Activated CD8-positive, alpha-beta T cell treated with anti-CD3 and anti-CD28 coated beads for 36 hours (primary cell): ENCODE measurements around the gene MAD2L2. TPM values are rescaled to one million over a fixed set of nuclear protein-coding genes. Genes with fewer than 3 reads are reported as not detected.
A peak's percentile ranks its signal among the peaks of the same experiment; 100 is the strongest.

ENCODE experiments used
- ATAC-seq: fragments of 200-7000 bp; cut with Tn5 transposase; one replicate; pipeline ENCODE4 v1.10.0; 2021; ENCODE audit warnings: mild to moderate bottlenecking, moderate library complexity
- CTCF ChIA-PET: fragments of 350-600 bp; sonication (Branson Sonifier 250); formaldehyde crosslinking; loops from one replicate; lab custom pipeline; 2021; ENCODE audit warnings: antibody characterized with exemption; lab: Charles Lee
- POLR2A ChIA-PET: fragments of 350-600 bp; sonication (Branson Sonifier 250); formaldehyde crosslinking; loops from one replicate; lab custom pipeline; 2021; ENCODE audit warnings: antibody characterized with exemption; lab: Charles Lee
- DNase-seq: peaks from one replicate; pipeline ENCODE4 v3.0.0-alpha.2; 2020
- H3K27ac Mint-ChIP-seq: one replicate; pipeline ENCODE4 v1.8.0; 2021; ENCODE audit warnings: mild to moderate bottlenecking, mixed read lengths
- H3K27me3 Mint-ChIP-seq: one replicate; pipeline ENCODE4 v1.8.0; 2021; ENCODE audit warnings: mixed read lengths
- H3K36me3 Mint-ChIP-seq: one replicate; pipeline ENCODE4 v1.8.0; 2021; ENCODE audit warnings: low read depth, mixed read lengths
- H3K4me1 Mint-ChIP-seq: one replicate; pipeline ENCODE4 v1.8.0; 2021; ENCODE audit warnings: low read depth, mixed read lengths
- H3K4me3 Mint-ChIP-seq: one replicate; pipeline ENCODE4 v1.8.0; 2021; ENCODE audit warnings: mild to moderate bottlenecking, moderate library complexity, mixed read lengths
- H3K9me3 Mint-ChIP-seq: one replicate; pipeline ENCODE4 v1.8.0; 2021; ENCODE audit warnings: mixed read lengths
- CTCF ChIP-seq: fragments of 200-600 bp; IDR thresholded peaks from one replicate; pipeline ENCODE4 v1.8.0; 2022; ENCODE audit warnings: antibody characterized with exemption, mild to moderate bottlenecking
- intact Hi-C: fragments of 100-400 bp; cut with micrococcal nuclease; formaldehyde crosslinking; loops from one replicate; pipeline ENCODE4 v1.10.0; 2022
- total RNA-seq, 2 experiments: library from RNA; stranded (reverse); gene quantifications; one replicate each; pipeline ENCODE4 v1.2.3, GENCODE V29; 2021

MAD2L2 gene
- total RNA-seq, 2 experiments from 2014 or later, result 86.5 to 90.4 TPM

GRCh38 chr1:11649237-11649623, 31.7 kb downstream of the MAD2L2 start:
- TF ChIP-seq CTCF, result no peak
- POLR2A ChIA-PET, result interaction anchor here (1.1 to 7.1 kb wide), 5 partner anchors 13 to 260 kb away, joined by 3 to 42 read pairs (median 12); partner anchors contain the start of genes AGTRAP and FBXO6
- intact Hi-C loops, result loop anchor here (5.0 to 10.0 kb wide), 2 partner anchors 68 to 174 kb away; partner anchors contain the start of gene DISP3
- H3K36me3 Mint-ChIP-seq, result no peaks in the 10 kb centered on the region
- no peak overlapping the region for H3K4me3 Mint-ChIP-seq
- no peaks in the 10 kb centered on the region for H3K27me3 Mint-ChIP-seq
- DNase-seq, result no peak
- CTCF ChIA-PET, result interaction anchor here (1.2 to 12.3 kb wide), 8 partner anchors 10 to 170 kb away, joined by 3 to 136 read pairs (median 6); partner anchors contain the start of genes DISP3 and FBXO6
- peaks cover 17% of the 10 kb centered on the region for H3K4me1 Mint-ChIP-seq
- no peaks in the 10 kb centered on the region for H3K9me3 Mint-ChIP-seq
- no peak for ATAC-seq
- no peak overlapping the region for H3K27ac Mint-ChIP-seq

- H3K27ac Mint-ChIP-seq, result no peak overlapping the region
- no peaks in the 10 kb centered on the region for H3K36me3 Mint-ChIP-seq
- no peak overlapping the region for H3K4me3 Mint-ChIP-seq
- TF ChIP-seq CTCF, result no peak
- intact Hi-C loops, result loop anchor here (5.0 to 10.0 kb wide), 2 partner anchors 69 to 174 kb away; partner anchors contain the start of gene DISP3
- POLR2A ChIA-PET, result interaction anchor here (0.5 to 7.1 kb wide), 6 partner anchors 14 to 617 kb away, joined by 3 to 42 read pairs (median 4); partner anchors contain the start of gene FBXO6
- no peaks in the 10 kb centered on the region for H3K27me3 Mint-ChIP-seq
- peaks cover 17% of the 10 kb centered on the region for H3K4me1 Mint-ChIP-seq
- ATAC-seq (peak; percentile 31), DNase-seq (peak; percentile 55)
- no peaks in the 10 kb centered on the region for H3K9me3 Mint-ChIP-seq
- CTCF ChIA-PET, result interaction anchor here (1.2 to 12.3 kb wide), 5 partner anchors 16 to 76 kb away, joined by 3 to 136 read pairs (median 3); no protein-coding TSS in a partner anchor
Observed at GRCh38 chr1:11648732-11649158, 32.2 kb downstream of the MAD2L2 start.

GRCh38 chr1:11648039-11648438, 32.9 kb downstream of the MAD2L2 start:
- no peak for ATAC-seq
- no peak overlapping the region for H3K4me3 Mint-ChIP-seq
- H3K27me3 Mint-ChIP-seq, result no peaks in the 10 kb centered on the region
- POLR2A ChIA-PET, result interaction anchor here (0.5 to 7.1 kb wide), 4 partner anchors 15 to 617 kb away, joined by 3 to 42 read pairs (median 18); partner anchors contain the start of gene FBXO6
- CTCF ChIA-PET, result interaction anchor here (1.3 to 12.3 kb wide), 3 partner anchors 17 to 610 kb away, joined by 3 to 136 read pairs (median 5); no protein-coding TSS in a partner anchor
- no peak for TF ChIP-seq CTCF
- no peak overlapping the region for H3K27ac Mint-ChIP-seq
- intact Hi-C loops, result loop anchor here (5.0 to 10.0 kb wide), 2 partner anchors 69 to 173 kb away; partner anchors contain the start of gene DISP3
- peaks cover 17% of the 10 kb centered on the region for H3K4me1 Mint-ChIP-seq
- DNase-seq, result no peak
- no peaks in the 10 kb centered on the region for H3K9me3 Mint-ChIP-seq
- H3K36me3 Mint-ChIP-seq, result no peaks in the 10 kb centered on the region

- H3K36me3 Mint-ChIP-seq, result no peaks in the 10 kb centered on the region
- intact Hi-C loops, result loop anchor here (5.0 to 10.0 kb wide), 2 partner anchors 70 to 173 kb away; partner anchors contain the start of gene DISP3
- DNase-seq, result no peak
- POLR2A ChIA-PET, result interaction anchor here (0.6 to 5.0 kb wide), 2 partner anchors 172 to 261 kb away, joined by 3 to 32 read pairs; no protein-coding TSS in a partner anchor
- H3K9me3 Mint-ChIP-seq, result no peaks in the 10 kb centered on the region
- no peak for ATAC-seq
- no peaks in the 10 kb centered on the region for H3K27me3 Mint-ChIP-seq
- H3K27ac Mint-ChIP-seq, result no peak overlapping the region
- peaks cover 17% of the 10 kb centered on the region for H3K4me1 Mint-ChIP-seq
- no peak for TF ChIP-seq CTCF
- CTCF ChIA-PET, result interaction anchor here (1.3 to 12.3 kb wide), 3 partner anchors 17 to 610 kb away, joined by 3 to 136 read pairs (median 5); no protein-coding TSS in a partner anchor
- no peak overlapping the region for H3K4me3 Mint-ChIP-seq
Observed at GRCh38 chr1:11647333-11647732, 33.6 kb downstream of the MAD2L2 start.

GRCh38 chr1:11646317-11646716, 34.6 kb downstream of the MAD2L2 start:
- ChIA-PET POLR2A (interaction anchor here (0.6 to 1.3 kb wide), 4 partner anchors 16 to 538 kb away, joined by 3 to 4 read pairs (median 3); no protein-coding TSS in a partner anchor), CTCF (interaction anchor here (0.6 to 6.8 kb wide), 36 partner anchors 9 to 609 kb away, joined by 3 to 60 read pairs (median 4); partner anchors contain the start of genes DISP3, FBXO2, FBXO44 and FBXO6)
- Mint-ChIP-seq H3K36me3 (no peaks in the 10 kb centered on the region), H3K27me3 (no peaks in the 10 kb centered on the region), H3K4me1 (peaks cover 16% of the 10 kb centered on the region), H3K27ac (no peak overlapping the region), H3K4me3 (no peak overlapping the region), H3K9me3 (no peaks in the 10 kb centered on the region)
- TF ChIP-seq CTCF, result no peak
- intact Hi-C loops, result loop anchor here (5.0 to 10.0 kb wide), 2 partner anchors 71 to 172 kb away; partner anchors contain the start of gene DISP3
- ATAC-seq (no peak), DNase-seq (no peak)
